OCI-LY7 (cell line): Measurements from ENCODE around the gene TMEM115. TPM values are rescaled to one million over a fixed set of nuclear protein-coding genes. Genes with fewer than 3 reads are reported as not detected.

Source experiments
- BruUV-seq: library from RNA; stranded (reverse); fragments of 400-500 nt; replicated peaks from 2 replicates; lab custom pipeline; 2021; lab: Mats Ljungman, UMichigan
- CTCF ChIA-PET: fragments of 300-600 bp; sonication (Branson Sonifier 250); formaldehyde crosslinking; loops from one replicate; lab custom pipeline; 2022; ENCODE audit warnings: antibody characterized with exemption; ENCODE audit not compliant: unreplicated experiment; lab: Charles Lee
- POLR2A ChIA-PET: fragments of 300-600 bp; sonication (Branson Sonifier 250); formaldehyde crosslinking; loops from one replicate; lab custom pipeline; 2022; ENCODE audit warnings: antibody characterized with exemption; lab: Charles Lee
- DNase-seq: peaks from one replicate; pipeline ENCODE4 v3.0.0-alpha.2; 2015; ENCODE audit warnings: low spot score
- H2AFZ ChIP-seq: fragments of 200-600 bp; sonication (generic), shearing (Covaris generic); 2 replicates; pipeline ENCODE4 v1.6.1; 2014; ENCODE audit warnings: mild to moderate bottlenecking, antibody characterized with exemption, low read length, moderate library complexity
- H3K27ac ChIP-seq: fragments of 200-600 bp; sonication (generic); 2 replicates; pipeline ENCODE4 v1.5.1; 2014; ENCODE audit warnings: mixed run types, low read depth, mild to moderate bottlenecking, moderate library complexity, low read length, inconsistent platforms; ENCODE audit not compliant: poor library complexity, severe bottlenecking
- H3K36me3 ChIP-seq: fragments of 200-600 bp; sonication (generic); 2 replicates; pipeline ENCODE4 v1.6.1; 2014; ENCODE audit warnings: mild to moderate bottlenecking, antibody characterized with exemption, low read length, moderate library complexity, mixed read lengths; ENCODE audit not compliant: insufficient read depth
- H3K4me1 ChIP-seq: fragments of 200-600 bp; sonication (generic); 2 replicates; pipeline ENCODE4 v1.5.1; 2014; ENCODE audit warnings: mild to moderate bottlenecking, low read length; ENCODE audit not compliant: insufficient read depth, poor library complexity, severe bottlenecking
- H3K4me2 ChIP-seq: fragments of 200-600 bp; sonication (generic); 2 replicates; pipeline ENCODE4 v1.6.1; 2014; ENCODE audit warnings: mild to moderate bottlenecking, low read length
- H3K4me3 ChIP-seq: fragments of 200-600 bp; sonication (generic); 2 replicates; pipeline ENCODE4 v1.5.1; 2014; ENCODE audit warnings: mild to moderate bottlenecking, low read depth, low read length; ENCODE audit not compliant: poor library complexity, severe bottlenecking
- H3K79me2 ChIP-seq: fragments of 200-600 bp; sonication (generic); 2 replicates; pipeline ENCODE4 v1.6.1; 2016; ENCODE audit warnings: low read depth, mild to moderate bottlenecking, low read length, moderate library complexity, mixed read lengths; ENCODE audit not compliant: insufficient read depth
- H3K9me2 ChIP-seq: fragments of 200-600 bp; sonication (generic); 2 replicates; pipeline ENCODE4 v1.6.1; 2016; ENCODE audit warnings: mild to moderate bottlenecking, low read length, mixed read lengths; ENCODE audit not compliant: insufficient read depth
- H3K9me3 ChIP-seq: fragments of 200-600 bp; sonication (generic); 2 replicates; pipeline ENCODE4 v1.6.1; 2014; ENCODE audit warnings: mild to moderate bottlenecking, mixed run types, low read length, mixed read lengths
- H4K20me1 ChIP-seq: fragments of 200-600 bp; sonication (generic); 2 replicates; pipeline ENCODE4 v1.6.1; 2014; ENCODE audit warnings: mild to moderate bottlenecking, antibody characterized with exemption, low read length, moderate library complexity, mixed read lengths; ENCODE audit not compliant: insufficient read depth
- CTCF ChIP-seq: fragments of 200-600 bp; sonication (generic); conservative IDR thresholded peaks from 2 replicates; pipeline ENCODE4 v1.5.1; 2014; ENCODE audit warnings: mild to moderate bottlenecking, antibody characterized with exemption, low read length, moderate library complexity, mixed read lengths
- EZH2phosphoT487 ChIP-seq: fragments of 200-600 bp; sonication (generic); IDR thresholded peaks from 2 replicates; pipeline ENCODE4 v1.6.1; 2018; ENCODE audit warnings: low read depth, borderline replicate concordance, mild to moderate bottlenecking, mixed run types, antibody characterized with exemption, low read length, moderate library complexity, mixed read lengths
- intact Hi-C: fragments of 100-400 bp; cut with micrococcal nuclease; formaldehyde crosslinking; loops from one replicate; pipeline ENCODE4 v1.10.0; 2022; ENCODE audit not compliant: unreplicated experiment
- total RNA-seq, 2 experiments: library from RNA; depleted of rRNA in 1 of 2; stranded (reverse); fragments of >200 nt in 1 of 2; shearing (Covaris generic) in 1 of 2; gene quantifications; 2 replicates each; pipeline ENCODE4 v1.2.3, GENCODE V29; 2014 to 2022

Gene TMEM115
- total RNA-seq, 2 experiments from 2014 or later = 16.2 to 18.9 TPM

GRCh38 chr3:50354186-50354764 is 5.0 kb downstream of the TMEM115 start:
- no peaks in the 10 kb centered on the region for H3K9me2 ChIP-seq
- no peak overlapping the region for H3K4me2 ChIP-seq
- no TSS peak for BruUV-seq
- no peak overlapping the region for H3K4me3 ChIP-seq
- ChIA-PET POLR2A (interaction anchor here (0.5 to 1.5 kb wide), 2 partner anchors 17 to 1083 kb away, joined by 4 to 5 read pairs; no protein-coding TSS in a partner anchor), CTCF (interaction anchor here (0.6 to 0.8 kb wide), 2 partner anchors 39 to 1658 kb away, joined by 3 read pairs; no protein-coding TSS in a partner anchor)
- no peaks in the 10 kb centered on the region for H3K9me3 ChIP-seq
- peaks cover 42% of the 10 kb centered on the region for H3K36me3 ChIP-seq
- no peak for TF ChIP-seq EZH2phosphoT487
- TF ChIP-seq CTCF = no peak
- no peak for DNase-seq
- H3K79me2 ChIP-seq = peaks cover 31% of the 10 kb centered on the region; the same call in 1 of the 2 replicates
- no peak overlapping the region for H2AFZ ChIP-seq
- H3K4me1 ChIP-seq = peaks cover 54% of the 10 kb centered on the region
- H3K27ac ChIP-seq = no peak overlapping the region
- H4K20me1 ChIP-seq = 0 out of 2 replicates have a peak, but pooled peaks cover 4% of the 10 kb centered on the region
- intact Hi-C loops = loop anchor here (5.0 kb wide), 1 partner anchor 213 kb away; the partner anchor contains the start of genes C3orf18 and HEMK1

GRCh38 chr3:50353245-50354004 is 5.9 kb downstream of the TMEM115 start:
- H3K4me3 ChIP-seq = no peak overlapping the region
- H3K4me2 ChIP-seq = no peak overlapping the region
- H3K9me2 ChIP-seq = no peaks in the 10 kb centered on the region
- no peak overlapping the region for H3K27ac ChIP-seq
- ChIA-PET POLR2A (interaction anchor here (1.5 kb wide), 1 partner anchor 16 kb away, joined by 4 read pairs; no protein-coding TSS in a partner anchor), CTCF (interaction anchor here (0.8 kb wide), 1 partner anchor 38 kb away, joined by 3 read pairs; no protein-coding TSS in a partner anchor)
- intact Hi-C loops = loop anchor here (5.0 kb wide), 1 partner anchor 214 kb away; the partner anchor contains the start of genes C3orf18 and HEMK1
- no TSS peak for BruUV-seq
- H3K9me3 ChIP-seq = no peaks in the 10 kb centered on the region
- H2AFZ ChIP-seq = no peak overlapping the region
- peaks cover 52% of the 10 kb centered on the region for H3K4me1 ChIP-seq
- DNase-seq = no peak
- peaks cover 25% of the 10 kb centered on the region; the same call in 1 of the 2 replicates for H3K79me2 ChIP-seq
- 0 out of 2 replicates have a peak, but pooled peaks cover 4% of the 10 kb centered on the region for H4K20me1 ChIP-seq
- peaks cover 46% of the 10 kb centered on the region for H3K36me3 ChIP-seq
- TF ChIP-seq CTCF (no peak), EZH2phosphoT487 (no peak)
